Measurements from ENCODE around the gene C4orf17.

C4orf17 gene

DNA sequence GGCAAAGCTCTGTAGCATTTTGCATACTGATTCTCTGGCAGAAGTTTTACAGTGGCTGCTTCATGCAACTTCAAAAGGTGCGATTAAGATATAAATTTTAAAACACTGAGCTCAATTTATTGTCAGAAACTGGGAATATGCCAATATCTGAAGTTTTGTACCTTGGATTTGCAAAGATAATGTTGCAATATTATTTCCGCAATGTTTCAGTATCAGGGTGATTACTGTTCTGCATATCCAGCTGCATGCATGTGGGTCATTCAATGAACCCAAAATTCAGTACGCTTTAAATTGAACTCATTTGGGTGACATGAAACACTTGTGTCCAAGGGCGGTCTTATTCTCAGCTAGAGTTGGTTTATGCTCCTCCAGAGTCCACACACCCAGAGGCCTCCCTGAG lies 26.9 kb downstream of the C4orf17 start:
- no peak for DNase-seq

DNA sequence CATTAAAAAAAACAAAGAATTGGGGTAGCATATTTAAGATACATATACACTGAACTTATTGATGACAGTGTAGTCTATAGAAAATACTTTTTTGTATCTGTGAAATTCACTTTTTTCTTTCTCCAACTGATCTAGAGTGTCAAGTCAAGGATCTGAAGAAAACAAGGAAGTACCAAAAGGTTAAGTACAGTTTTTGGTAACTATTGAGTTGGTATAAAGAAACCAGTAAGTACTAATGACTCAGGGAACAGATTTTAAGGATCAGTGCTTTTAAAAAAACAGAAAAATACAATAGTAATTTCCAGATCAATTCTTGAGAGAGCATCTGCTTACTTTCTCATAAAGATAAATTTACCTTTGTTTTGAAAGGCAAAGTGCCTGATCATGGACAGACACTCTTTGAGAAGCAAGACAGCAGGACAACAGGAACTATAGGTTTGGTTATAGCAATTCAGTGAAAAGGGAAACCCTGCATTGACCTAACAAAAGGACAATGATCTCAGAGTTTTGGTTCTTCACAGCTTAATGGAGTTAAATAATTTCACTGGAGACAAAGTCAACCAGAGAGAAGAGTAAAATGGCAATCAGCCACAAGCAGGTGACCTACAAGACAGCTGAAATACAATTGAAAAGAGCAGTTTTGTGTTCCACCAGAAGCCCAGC lies 29.6 kb downstream of the C4orf17 start:
- DNase-seq, result no peak

DNA sequence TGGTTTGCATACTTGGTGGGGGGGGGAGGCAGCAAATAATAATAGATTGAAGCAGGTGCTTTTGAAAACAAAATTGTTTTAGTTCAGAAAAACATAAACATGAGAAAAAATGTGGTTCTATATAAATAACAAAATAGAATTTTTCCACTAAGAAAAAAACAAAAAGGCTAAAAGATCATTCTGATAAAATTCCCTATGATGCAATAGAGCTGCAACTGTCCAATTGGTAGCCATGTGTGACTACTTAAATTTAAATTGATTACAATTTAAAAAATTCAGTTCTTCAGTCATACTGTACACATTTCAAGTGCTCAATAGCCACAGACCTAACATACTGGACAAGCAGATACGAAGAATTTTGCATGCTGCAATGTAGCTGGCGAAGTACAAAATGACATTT lies 42.1 kb downstream of the C4orf17 start:
- no peak for DNase-seq

DNA sequence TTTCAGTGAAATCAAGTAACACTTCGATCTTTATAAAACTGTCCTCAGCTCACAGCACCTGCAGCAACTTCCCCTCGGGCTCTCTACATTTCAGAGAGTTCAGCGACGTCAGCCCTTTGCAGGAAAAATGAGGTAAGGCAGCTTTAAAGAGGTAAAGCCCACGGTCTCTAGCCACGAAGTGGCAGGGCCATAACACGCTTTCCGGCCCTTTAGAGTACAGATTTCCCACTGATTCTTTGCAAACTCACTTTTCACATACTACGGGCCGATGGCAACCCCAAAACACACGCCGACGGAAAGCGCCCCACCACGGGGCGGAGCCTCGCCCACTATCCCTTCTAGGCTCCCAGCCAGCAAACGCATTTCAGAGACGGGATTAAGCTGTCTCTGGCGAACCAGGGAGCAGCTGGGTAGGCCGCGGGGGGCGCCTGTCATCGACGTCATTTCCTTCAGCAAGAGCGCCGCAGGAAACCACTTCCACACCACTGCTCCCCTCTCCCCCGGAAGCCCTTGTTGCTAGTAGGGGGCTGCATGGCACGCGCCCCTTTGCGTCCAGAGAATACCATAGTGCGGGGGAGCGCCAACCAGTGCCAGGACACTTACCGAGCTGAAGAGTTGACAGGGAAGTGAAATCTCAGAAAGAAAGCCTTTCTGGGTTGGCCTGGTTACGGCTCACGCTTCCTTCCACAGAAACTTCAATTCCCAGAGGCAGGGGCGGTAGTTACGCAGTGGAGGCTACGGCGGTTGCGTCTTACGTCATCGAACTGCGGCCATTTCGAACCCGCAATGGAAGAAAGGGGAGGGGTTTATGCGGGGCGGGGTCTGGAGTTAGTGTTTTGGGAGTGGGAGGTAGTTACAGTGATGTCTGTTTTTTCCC lies 52.7 kb downstream of the C4orf17 start, which contains the start of gene TRMT10A:
Gene TRMT10A, minus strand, starts transcription at position 730 of the 877 bp plus-strand sequence. CDS start 4,701 bp downstream, outside the sequence.
- DNase-seq, result peak; percentile 96

DNA sequence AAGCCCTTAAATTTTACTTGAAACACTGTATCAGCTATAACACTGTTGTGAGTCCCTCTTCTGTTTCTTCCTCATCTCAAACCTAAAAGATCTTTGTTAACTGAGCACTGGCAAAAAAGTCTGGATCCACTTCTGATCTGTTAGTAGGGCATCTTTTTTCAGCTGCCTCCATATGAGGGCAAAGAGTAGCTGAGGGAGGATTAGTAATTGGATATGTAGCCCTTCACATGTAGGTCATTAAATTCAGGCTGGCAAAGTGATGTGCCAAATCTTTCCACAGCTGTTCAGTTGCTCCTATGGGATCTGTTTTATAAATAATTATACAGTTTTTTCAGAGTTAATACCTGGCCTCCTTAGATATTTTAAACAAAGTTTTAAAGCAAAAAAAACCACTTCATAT lies 54.1 kb downstream of the C4orf17 start:
- DNase-seq, result no peak

DNA sequence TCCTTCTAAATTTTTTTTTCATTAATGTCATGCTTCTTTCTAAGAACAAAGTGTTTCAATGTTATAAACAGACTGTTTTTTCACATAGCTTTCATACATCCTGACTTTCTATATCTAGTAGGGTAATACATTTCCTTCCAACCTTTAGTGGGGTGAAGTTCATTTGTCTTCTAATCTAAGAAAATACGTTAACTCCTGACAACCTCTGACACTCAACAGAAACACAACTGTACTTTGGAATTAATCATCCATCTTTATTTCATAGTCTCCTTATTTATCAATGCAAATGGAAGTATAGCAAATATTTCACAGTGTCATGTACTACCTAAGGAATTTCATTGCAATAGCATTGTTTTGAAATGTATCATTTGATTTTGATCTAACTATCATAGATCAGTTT lies 61.1 kb downstream of the C4orf17 start:
- no peak for DNase-seq

DNA sequence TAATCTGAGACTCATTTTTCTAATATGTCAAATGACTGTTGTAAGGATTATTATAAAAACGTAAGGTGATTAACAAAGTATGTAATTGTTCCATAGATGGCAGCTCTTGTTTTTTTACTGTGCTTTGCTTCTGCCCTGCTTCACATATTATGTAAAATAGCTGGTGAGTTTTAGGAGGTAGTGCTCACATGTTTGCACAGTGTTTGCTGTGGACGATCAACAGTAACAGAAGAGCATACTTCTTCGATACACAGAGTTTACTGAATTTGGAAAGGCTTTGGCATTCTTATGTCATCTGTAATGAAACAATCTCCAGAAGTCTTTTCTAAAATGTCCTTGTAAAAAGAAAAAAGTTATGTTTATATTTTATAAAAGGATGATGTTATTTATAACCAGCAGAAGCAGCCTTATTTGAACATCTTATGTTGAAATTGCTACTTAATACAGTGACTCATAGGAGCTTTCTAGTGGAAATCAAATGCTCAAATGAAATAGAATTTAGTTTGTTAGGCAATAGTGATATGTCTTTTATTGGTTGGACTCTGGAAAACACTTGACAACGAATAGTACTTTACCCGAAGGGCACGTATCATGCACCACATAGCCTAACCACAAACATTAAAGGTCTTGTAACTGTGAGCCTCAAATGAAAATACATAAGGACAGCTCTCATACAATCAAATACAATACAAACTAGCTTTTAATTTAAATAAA lies 61.9 kb downstream of the C4orf17 start:
- no peak for DNase-seq

DNA sequence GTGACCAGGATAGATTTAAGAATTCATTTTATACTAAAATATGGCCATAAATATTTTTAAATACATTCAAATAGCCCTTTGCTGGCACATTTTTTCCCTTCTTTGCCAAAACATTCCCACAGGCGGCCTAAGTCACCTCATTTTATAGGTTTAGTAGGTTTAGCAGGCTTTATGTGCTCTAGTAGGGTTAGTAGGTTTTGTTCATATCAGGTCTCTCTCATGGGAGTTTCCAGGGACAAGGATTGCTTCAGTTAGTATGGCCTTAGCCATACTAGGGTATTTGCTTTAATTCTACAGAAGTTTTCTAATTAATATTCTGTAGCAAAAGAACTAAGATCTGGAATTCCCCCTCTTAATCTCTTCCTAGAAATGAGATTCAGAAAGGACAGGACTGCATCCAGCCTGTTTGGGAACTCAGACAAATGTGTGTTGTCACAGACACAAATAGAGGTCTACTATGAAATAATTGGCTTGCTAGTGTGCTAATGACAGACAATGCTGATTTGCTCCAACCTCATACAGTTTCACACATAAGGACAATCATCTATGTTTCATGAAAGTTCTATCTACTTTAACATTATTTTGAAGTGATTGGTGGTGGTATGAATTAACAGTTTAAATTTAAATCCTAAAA lies 63.0 kb downstream of the C4orf17 start:
- DNase-seq, result no peak

DNA sequence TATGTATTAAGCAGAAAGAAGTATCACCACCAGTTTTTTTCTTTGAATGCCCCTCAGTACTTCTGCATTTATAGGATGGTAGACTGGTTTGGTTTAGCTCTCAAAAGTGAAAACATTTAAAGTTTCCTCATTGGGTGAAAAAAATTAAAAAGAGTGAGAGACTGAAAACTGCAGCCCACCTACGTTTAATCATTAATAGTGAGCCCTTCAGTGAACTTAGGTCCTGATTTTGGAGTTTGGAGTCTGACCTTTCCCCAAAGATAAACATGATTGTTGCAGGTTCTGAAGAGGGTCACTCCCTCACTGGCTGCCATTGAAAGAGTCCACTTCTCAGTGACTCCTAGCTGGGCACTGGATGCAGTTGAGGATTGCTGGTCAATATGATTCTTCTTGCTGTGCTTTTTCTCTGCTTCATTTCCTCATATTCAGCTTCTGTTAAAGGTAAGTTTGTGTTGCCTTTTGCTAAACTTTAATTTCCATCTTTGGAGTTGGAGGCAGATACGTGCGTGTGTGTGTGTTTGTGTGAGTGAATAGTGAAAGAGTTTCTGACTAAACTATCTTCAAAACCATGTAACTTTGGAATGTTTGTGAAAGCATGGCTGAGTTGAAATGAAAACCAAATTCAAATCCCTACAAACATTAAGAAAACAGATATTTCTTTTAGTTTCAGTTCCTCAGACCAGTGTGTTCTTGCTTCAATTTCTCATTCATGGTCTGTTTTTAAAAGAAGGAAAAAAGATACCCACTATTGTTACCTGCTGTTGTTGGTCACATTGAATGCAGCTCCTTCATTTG lies 63.9 kb downstream of the C4orf17 start, which contains the start of gene MTTP:
Gene MTTP, plus strand, starts transcription at position 295 of the 795 bp plus-strand sequence. Its CDS starts 86 bp downstream, at position 381.
- DNase-seq, result no peak

DNA sequence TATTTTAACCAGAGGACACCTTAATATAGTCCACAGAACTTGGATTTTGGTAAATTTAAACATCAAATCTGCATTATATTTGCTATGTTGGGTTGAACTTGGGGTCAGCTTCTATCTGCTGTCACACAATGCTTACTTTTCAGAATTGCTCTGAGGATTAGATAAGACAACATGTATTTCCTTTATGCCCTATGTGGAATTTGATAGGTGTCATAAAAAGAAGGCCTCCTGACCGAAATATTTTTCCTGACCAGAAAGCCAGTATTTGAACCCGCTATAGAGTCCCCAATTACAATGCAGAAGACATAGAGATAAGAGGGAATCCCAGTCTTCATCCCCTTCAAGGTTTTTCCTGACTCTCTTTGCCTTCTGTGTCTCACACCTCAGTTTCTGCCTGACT lies 67.9 kb downstream of the C4orf17 start:
- DNase-seq, result no peak

DNA sequence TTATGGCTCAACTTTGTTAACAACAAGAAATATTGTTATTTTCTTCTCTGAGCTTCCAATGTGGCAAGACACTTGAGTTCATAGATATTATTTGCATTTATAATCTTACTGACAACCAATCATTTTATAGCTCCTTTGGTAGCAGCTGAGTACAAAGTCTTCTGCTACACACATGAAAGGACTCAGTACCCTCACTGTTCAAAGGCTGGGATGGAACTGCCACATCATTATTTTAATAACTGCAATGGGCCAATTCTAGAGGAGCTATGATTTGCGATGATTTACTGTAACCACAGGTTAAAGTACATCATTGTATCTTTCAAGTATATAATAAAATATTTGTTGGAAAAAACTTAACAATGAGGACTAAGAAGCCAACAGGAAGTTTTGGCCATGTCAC lies 74.7 kb downstream of the C4orf17 start:
- no peak for DNase-seq

DNA sequence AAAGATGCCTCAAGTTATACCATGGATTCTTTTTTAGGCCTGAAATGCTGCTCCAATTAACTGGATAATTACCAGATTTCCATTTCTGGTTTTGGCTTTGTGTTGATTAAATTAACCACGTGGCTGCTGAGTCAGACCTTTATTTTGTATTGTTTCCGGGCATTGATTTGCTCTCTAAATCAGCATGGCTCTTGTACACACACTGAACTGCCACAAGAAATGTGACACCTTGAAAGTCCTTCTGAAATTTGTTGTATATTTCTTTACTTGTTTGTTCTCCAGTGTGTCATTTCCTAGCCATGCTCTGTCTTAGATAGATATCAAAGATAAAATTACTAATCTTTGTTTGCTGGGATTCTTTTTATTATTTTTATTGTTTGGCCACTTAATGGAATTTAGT lies 75.5 kb downstream of the C4orf17 start:
- DNase-seq, result no peak

DNA sequence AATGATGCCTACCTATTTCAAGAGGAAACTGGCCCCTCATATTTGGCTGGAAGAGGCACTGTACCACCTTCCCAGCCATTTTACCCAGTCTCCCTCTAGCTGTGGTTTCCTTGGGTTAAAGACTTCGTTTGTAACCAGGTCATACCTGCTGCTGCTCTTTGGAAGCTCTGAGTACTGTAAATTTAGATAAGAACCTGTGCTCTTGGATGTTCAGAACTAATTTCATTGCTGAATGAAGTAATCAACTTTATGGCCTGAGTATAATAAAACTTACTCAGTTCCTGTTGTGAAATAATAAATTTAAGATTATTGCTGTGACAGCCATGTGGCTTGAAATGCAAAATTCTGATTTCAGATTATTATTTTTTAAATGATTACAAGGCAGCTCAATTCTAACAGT lies 76.0 kb downstream of the C4orf17 start:
- no peak for DNase-seq

DNA sequence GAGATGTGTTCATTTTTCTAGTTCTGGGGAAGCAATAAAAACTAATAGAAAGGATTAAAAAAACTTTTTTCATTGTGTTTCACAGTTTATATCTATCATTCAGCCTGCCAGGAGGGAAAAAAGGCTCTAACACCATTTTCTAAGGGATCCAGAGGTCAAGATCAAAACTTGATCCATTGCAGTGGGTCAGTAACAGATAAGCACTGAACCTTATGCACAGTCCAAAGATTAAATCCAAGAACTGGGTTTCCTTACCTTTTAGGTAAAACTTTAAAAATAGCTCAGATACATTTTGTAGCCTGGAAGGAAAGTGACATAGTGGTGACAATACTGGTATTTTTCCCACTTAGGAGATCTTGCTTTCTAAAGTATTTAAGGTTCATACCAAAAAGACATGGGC lies 76.5 kb downstream of the C4orf17 start:
- no peak for DNase-seq

DNA sequence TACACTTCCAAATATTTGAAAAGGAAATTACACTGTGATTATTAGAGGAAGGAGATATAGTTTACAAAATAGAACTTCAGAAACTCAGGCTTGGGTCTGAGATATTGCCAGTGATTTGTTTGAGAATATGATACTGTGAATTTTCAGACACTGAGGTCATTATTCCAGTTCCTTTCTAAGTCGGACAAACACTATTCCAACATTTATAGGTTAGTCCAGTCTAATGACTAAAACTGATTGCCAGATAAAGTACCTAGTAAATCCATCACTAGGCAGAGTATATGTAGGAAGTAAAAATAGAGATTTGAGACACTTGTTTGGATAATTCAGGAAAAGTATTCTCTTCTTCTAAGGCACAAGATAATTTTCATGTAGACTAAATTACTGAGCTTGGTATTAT lies 77.0 kb downstream of the C4orf17 start:
- no peak for DNase-seq

DNA sequence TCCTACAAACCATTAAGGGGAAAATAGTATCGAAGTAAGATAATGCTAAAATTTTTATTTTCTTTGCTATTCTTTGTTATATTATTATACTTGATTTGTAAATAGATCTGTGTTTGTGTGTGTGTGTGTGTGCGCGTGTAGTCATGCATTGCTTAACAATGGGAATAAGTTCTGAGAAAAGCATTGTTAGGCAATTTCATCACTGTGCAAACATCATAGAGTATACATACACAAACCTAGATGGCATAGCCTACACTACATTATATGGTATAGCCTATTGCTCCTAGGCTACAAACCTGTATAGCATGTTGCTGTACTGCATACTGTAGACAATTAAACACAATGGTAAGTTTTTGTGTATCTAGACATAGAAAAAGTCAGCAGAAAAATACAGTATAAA lies 80.9 kb downstream of the C4orf17 start:
- DNase-seq, result no peak
